Prostate gland (tissue), 2 donors: Measurements from ENCODE around the gene SLC17A7. TPM values are rescaled to one million over a fixed set of nuclear protein-coding genes. Genes with fewer than 3 reads are reported as not detected.

Experiments
- DNase-seq: peaks from one replicate; pipeline ENCODE4 v3.0.0-alpha.2; 2019; ENCODE audit warnings: low spot score
- H3K27ac ChIP-seq, 2 donors: fragments of 200-600 bp; sonication (generic); 2 replicates each; pipeline ENCODE4 v1.5.1; 2017 to 2019
- H3K27me3 ChIP-seq: fragments of 200-600 bp; sonication (generic); replicated peaks from 2 replicates; pipeline ENCODE4 v1.5.1; 2019; ENCODE audit not compliant: insufficient read depth
- H3K36me3 ChIP-seq, 2 donors: fragments of 200-600 bp; sonication (generic); 1 replicate in 1 of 2; 2 replicates in 1 of 2; pipeline versions ENCODE4 v1.5.1 to v1.8.1; 2017 to 2019
- H3K4me1 ChIP-seq: fragments of 200-600 bp; sonication (generic); replicated peaks from 2 replicates; pipeline ENCODE4 v1.5.1; 2019
- H3K4me3 ChIP-seq, 2 donors: fragments of 200-600 bp; sonication (generic); 2 replicates each; pipeline ENCODE4 v1.5.1; 2017 to 2019
- H3K9me3 ChIP-seq: fragments of 200-600 bp; sonication (generic); 2 replicates; pipeline ENCODE4 v1.5.1; 2017
- POLR2A ChIP-seq: fragments of 450-650 bp; IDR thresholded peaks from one replicate; pipeline ENCODE4 v1.6.1; 2016; ENCODE audit warnings: antibody characterized with exemption, mild to moderate bottlenecking
- POLR2AphosphoS5 ChIP-seq: sonication (generic); formaldehyde crosslinking; IDR thresholded peaks from one replicate; pipeline ENCODE4 v1.6.1; 2017; ENCODE audit warnings: antibody characterized with exemption
- WGBS: methylation state at CpG from one replicate; pipeline ENCODE4 v1.1.5; 2018; 5-methylcytosine and 5-hydroxymethylcytosine counted together
- intact Hi-C: fragments of 100-400 bp; cut with DNase I; formaldehyde crosslinking; loops from one replicate; pipeline ENCODE4 v1.14.2; 2022
- total RNA-seq, 2 donors: library from RNA; depleted of rRNA; stranded (reverse); fragments of >200 nt; gene quantifications; one replicate each; pipeline ENCODE4 v1.1.0, GENCODE V29; 2016
- TF ChIP-seq, protein P1 (sequence below), 4 experiments: fragments of 200-600 bp in 2 of 4; fragments of 450-650 bp in 2 of 4; sonication (generic) in 2 of 4; IDR thresholded peaks; 1 replicate in 3 of 4; 2 replicates in 1 of 4; pipeline ENCODE4 v1.5.1; 2016 to 2019; ENCODE audit warnings: antibody characterized with exemption in 4 of 4, mild to moderate bottlenecking in 2 of 4, moderate library complexity in 2 of 4

The SLC17A7 gene
- total RNA-seq, 2 donors from 2014 or later, result 0.09 to 0.40 TPM

DNA sequence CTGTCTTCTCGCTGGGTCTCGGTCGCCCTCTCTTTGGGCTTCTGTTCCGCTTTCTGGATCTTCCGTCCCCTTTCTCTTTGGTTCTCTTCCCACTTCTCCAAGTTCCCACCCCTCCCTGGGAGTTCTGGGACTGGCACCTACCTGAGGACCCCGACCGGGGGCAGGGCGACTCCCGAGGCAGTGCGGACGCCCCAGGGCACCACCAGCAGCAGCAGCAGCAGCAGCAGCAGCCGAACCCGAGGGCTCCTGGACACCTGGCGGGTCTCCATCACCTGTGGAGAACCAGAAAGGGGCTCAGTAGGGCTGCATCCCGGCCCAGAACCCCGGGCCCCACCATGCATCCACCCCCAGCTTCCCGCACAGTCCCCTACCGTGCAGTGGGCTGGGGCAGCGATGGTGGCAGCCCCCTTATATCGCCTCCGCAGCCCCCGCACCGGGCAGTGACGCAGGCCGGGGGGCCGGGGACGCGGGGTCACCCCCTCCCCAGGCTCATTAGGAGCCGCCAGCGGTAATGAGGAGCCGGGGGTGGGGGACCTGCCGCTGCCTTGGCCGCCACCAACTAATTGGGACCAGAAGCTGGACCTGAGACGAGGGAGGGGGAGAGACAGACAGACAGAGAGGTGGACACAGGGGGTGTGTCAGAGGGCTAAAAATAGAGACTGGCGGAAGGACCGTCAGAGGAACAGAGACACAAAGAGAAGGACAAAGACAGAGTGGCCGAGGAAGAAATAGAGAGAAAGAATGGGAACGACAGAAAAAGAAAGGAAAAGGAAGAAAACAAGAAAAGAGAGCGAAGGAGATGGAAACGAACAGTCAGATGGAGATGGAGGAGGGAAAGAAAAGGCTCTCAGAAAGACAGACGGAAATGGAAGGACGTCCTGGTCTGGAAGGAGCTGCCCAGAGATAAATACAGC lies 18.0 kb downstream of the SLC17A7 start, which contains the start of gene PTH2:
Gene PTH2, minus strand, starts transcription at position 371 of the 914 bp plus-strand sequence. Its CDS starts 102 bp downstream, at position 269.
- Histone ChIP-seq H3K27me3 (peaks cover 63% of the 10 kb centered on the region), H3K27ac (no peak within 1 kb of the TSS), H3K9me3 (no peaks in the 10 kb centered on the region), H3K36me3 (no peaks in the 10 kb centered on the region), H3K4me3 (no peak within 1 kb of the TSS), H3K4me1 (peaks cover 5% of the 10 kb centered on the region)
- no peak for DNase-seq
- 6% methylated on average over 40 of the region's 42 CpGs for whole genome bisulfite sequencing
- no peak for TF ChIP-seq POLR2AphosphoS5
- intact Hi-C loops, result no loop called here

DNA sequence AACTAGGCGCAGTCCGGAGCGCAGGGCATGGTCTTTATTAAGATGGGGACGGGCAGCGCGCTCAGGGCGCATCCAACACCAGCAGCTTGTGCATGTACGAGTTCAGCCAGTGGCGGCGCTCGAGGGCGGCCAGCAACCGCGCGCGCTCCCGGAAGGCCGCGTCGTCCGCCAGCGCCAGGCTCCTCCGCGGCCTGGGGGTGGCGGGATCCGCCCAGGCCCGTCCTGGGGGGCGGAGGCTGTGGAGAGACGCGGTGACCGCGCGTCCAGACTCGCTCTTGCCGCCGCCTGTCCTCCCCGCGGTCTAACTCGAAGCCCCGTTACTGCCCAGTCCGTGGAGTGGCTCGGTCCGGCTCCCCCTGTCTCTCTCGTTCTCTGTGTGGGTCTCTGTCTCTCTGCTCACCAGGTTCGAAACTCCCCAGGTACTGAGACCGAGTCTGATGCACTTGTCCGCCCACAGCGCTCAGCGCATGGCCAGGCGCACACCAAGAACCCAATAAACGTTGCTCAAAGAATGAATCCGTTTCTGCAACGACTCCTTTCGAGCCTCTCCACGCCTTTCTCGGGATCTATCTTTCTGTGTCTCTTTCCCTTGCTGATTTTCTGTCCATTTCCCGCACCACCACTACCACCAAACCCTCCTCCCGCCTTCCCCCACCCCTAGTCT lies 18.8 kb downstream of the SLC17A7 start:
- WGBS, result 3% methylated on average over 29 of the region's 58 CpGs
- peaks cover 55% of the 10 kb centered on the region for H3K27me3 ChIP-seq
- H3K4me3 ChIP-seq, result no peak overlapping the region
- no peaks in the 10 kb centered on the region for H3K36me3 ChIP-seq
- no peak overlapping the region for H3K27ac ChIP-seq
- no peaks in the 10 kb centered on the region for H3K9me3 ChIP-seq
- no peak for DNase-seq
- TF ChIP-seq POLR2A, result no peak
- TF ChIP-seq POLR2AphosphoS5, result no peak
- TF ChIP-seq, protein P1, sequence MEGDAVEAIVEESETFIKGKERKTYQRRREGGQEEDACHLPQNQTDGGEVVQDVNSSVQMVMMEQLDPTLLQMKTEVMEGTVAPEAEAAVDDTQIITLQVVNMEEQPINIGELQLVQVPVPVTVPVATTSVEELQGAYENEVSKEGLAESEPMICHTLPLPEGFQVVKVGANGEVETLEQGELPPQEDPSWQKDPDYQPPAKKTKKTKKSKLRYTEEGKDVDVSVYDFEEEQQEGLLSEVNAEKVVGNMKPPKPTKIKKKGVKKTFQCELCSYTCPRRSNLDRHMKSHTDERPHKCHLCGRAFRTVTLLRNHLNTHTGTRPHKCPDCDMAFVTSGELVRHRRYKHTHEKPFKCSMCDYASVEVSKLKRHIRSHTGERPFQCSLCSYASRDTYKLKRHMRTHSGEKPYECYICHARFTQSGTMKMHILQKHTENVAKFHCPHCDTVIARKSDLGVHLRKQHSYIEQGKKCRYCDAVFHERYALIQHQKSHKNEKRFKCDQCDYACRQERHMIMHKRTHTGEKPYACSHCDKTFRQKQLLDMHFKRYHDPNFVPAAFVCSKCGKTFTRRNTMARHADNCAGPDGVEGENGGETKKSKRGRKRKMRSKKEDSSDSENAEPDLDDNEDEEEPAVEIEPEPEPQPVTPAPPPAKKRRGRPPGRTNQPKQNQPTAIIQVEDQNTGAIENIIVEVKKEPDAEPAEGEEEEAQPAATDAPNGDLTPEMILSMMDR (IDR thresholded peaks at IDR 0.05), result no peak
- intact Hi-C loops, result no loop called here
- peaks cover 5% of the 10 kb centered on the region for H3K4me1 ChIP-seq

DNA sequence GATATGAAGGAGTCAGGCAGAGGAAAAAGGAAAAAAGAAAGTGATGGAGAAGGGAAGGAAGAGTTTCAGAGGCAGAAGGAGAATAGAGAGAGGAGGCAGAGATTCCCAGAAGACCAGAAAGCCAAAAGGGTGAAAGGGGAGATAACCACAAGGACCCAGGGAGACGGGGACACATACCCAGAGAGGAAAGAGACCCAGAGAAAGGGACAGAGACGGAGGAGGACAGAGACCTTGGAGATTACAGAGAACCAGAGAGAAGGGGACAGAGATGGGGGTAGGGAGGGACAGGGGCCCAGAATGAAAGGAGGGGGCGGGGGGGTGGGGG lies 19.5 kb downstream of the SLC17A7 start:
- Histone ChIP-seq H3K9me3 (no peaks in the 10 kb centered on the region), H3K27ac (no peak overlapping the region), H3K4me3 (no peak overlapping the region), H3K27me3 (peaks cover 49% of the 10 kb centered on the region), H3K36me3 (no peaks in the 10 kb centered on the region), H3K4me1 (peaks cover 5% of the 10 kb centered on the region)
- 34% methylated on average over 3 of the region's 3 CpGs for WGBS
- TF ChIP-seq POLR2AphosphoS5, result no peak
- TF ChIP-seq, protein P1 (IDR thresholded peaks at IDR 0.05), result no peak
- no peak for TF ChIP-seq POLR2A
- no peak for DNase-seq
- intact Hi-C loops, result no loop called here

DNA sequence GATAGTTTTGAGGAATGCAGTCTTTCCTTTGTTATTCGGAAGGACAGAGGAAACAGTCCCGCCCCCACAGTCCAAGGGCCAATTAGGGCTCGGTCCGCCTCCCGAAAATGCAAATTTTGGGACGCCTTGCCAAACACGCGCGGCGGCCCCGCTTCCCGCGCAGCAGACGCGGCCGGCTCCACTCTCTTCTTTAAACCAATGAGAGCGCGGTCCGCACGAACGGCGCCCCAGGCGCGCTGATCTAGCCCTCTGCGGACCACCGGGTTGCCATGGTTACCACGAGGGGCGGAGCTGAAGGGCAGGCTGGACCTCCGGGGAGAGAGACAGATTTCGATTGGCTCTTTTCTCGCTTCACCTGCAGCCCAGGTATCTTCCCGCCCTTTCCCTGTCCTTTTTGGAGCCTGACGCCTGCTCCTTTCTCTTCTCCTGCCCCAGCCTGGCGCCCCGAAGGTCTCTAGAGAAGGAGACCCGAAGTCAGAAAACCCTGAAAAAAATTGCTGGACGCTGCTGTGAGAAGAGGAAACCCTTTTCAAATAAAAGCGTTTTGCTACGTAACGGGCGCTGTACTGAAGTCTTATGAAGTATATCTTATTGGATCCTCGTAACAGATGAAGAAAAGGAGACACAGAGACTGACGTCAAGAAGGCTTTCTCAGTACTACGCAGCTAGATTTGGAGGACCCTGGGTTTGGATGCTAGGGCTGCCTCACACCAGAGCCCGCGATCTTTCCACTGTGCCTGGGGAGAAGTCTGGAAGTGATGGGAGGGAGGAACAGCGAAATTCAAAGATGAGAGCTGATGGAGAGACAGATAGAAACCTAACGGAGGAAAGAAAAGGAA lies 20.1 kb downstream of the SLC17A7 start:
- H3K36me3 ChIP-seq, result no peaks in the 10 kb centered on the region
- H3K27me3 ChIP-seq, result peaks cover 45% of the 10 kb centered on the region
- intact Hi-C loops, result no loop called here

DNA sequence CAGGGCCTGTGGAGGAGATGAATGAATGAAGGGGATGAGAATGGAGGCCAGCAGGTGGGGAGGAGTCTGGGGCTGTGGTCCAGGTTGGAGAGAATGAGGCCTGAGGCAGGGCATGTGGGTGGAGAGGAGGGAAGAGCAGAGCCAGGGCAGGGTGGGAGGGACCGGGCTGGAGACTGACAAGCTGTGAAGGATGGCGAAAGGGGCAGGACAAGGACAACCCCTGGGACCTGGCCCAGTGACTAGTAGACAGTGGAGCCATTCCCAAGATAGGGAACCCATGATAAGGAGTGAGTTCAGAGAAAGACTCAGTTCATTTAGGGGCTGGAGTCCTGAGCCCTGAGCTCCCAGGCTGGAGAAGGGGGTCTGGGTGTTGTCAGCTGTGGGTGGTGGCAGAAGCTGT lies 21.1 kb downstream of the SLC17A7 start:
- Histone ChIP-seq H3K36me3 (no peaks in the 10 kb centered on the region), H3K27ac (no peak overlapping the region), H3K27me3 (peaks cover 42% of the 10 kb centered on the region), H3K4me1 (peaks cover 5% of the 10 kb centered on the region), H3K4me3 (no peak overlapping the region), H3K9me3 (no peaks in the 10 kb centered on the region)
- WGBS, result 90% methylated on average over 2 of the region's 2 CpGs
- no peak for TF ChIP-seq POLR2A
- TF ChIP-seq, protein P1 (IDR thresholded peaks at IDR 0.05), result no peak
- no peak for TF ChIP-seq POLR2AphosphoS5
- intact Hi-C loops, result no loop called here
- no peak for DNase-seq

More for the DNA sequence above, 20.1 kb downstream of the SLC17A7 start:
- WGBS, result 8% methylated on average over 48 of the region's 48 CpGs
- Histone ChIP-seq H3K27ac (no peak overlapping the region), H3K9me3 (no peaks in the 10 kb centered on the region), H3K4me3 (no peak overlapping the region), H3K4me1 (peaks cover 5% of the 10 kb centered on the region)
- TF ChIP-seq POLR2AphosphoS5, result no peak
- TF ChIP-seq POLR2A, result no peak
- DNase-seq, result peak; percentile 20
